ENCODE results near the gene ANKS6.

- no peak for TF ChIP-seq POLR2A (IDR thresholded peaks at IDR 0.05; ENCODE audit: low read length)
- no peak for TF ChIP-seq GATA1 (IDR thresholded peaks at IDR 0.05; ENCODE audit: low read depth, low read length)
Observed at GRCh38 chr9:98804083-98804482, 7.7 kb upstream of the ANKS6 start.

All from erythroblast (primary cell).